ENCODE results near the gene SERTM2.

The SERTM2 gene

DNA sequence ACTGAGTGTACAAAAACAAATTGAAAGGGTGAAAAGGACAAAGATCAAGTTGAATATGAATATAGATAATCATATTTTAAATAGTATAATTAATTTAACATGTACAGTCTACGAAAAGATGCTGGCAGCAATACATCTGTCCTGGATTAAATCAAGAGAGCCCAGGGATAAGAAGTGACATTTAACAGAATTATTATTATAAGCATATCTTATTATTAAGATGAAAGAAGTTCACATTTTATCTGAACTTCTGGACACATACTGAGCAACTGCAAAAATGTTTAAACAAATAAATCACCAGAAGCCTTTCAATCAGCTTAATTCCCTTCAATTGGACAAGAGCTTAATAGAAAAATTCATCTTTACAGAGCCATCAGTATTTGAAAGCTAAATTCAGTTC lies 50.4 kb downstream of the SERTM2 start:
- DNase-seq: no peak

DNA sequence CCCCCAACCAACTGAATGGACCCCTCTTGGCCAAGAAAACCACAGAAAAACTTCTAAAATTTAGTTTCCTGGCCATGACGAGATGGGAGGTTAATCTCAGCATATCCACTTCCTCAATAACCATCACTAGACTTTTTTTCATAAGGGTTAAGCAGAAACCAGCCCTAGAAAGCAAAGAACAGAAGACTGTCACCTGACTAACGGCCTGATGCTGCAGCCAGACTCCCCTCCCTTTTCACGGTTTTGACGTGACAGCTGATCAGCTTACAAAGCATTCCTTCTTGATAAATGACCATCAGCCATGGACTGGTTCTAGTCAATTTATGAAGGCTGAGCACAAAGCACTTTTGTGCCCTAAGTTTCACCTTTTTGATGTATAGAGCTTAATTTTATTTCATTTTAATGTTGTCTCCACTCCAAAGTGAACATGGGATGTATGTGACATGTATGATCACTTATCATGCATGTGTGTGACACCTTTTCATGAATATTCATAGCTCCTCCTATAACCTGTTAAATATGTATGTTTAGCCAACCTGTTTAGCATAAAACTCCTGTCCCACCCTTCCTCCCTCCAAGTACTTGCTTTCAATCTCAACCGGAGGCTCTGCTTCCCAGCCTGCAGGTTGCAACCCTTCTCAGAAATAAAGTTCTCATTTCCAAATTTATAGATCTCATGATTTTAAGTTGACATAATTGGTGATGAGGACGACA lies 56.3 kb downstream of the SERTM2 start:
- no peak for DNase-seq

DNA sequence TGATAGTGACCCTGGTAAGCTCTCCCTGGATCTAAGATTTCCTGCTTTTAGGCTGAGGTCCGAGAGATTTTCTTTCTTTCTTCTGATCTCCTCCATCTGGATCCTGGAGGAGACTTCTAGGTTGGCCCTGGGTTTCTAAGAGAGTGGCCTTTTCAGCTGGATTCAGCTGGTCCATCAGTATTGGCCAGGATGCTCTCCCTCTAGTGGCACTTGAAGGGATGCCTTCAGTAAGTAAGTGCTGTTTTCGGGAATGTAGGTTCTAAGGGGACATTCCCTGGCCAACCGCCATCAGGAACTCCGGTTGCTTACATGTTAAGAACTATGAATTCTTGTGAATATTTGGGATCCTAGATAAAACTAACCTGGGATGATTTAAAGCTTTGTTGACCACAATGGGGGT lies 56.9 kb downstream of the SERTM2 start:
- no peak for DNase-seq

DNA sequence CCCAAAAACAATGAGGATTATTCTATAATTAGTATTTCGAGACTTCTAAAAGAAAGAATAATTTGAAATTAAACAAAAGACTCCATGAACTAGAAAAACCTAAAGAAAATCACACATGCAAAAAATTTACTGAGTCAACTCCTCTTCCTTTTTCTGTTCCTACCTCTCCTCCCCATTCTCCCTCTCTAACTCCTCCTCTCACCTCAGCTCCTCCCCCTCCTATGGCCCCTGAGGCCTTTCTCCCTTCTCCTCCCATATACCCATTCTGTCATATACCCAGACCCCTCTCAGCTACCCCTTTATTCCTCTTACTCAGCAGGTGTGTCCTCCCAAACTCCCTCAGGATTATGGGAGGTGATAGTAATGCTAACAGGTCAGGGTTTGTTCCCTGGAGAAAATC lies 57.4 kb downstream of the SERTM2 start:
- DNase-seq: no peak

All from midbrain (tissue), 1 donor.